Measurements from ENCODE around the gene LRMDA.

LRMDA gene

DNA sequence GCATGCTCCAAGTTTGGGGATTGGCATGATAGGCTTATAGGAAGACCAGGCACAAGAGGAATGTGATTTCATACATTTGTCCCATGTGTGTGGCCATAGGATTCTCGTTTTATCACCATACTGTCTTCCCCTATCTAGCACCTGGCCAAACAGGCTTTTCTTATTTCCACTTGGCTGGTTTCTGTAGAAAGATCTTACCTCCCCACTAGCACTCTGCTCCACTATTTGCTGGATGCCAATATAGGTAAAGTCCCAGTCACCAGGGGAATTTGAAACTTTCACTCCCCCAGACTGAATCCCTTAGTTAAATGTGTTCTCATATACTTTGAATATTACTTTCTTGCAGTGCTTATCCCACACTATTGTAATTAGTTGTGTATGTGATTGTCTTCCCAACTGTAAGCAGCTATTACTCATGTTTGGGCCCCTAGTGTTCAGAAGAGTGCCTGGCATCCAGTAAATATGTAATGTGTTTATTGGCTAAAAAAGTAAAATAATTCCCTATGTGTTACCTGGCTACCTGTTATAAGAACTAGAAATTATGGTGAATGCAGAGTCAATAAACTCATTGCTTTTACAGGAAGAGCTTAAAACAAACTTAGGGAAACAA is 109.0 kb downstream of the LRMDA start:
- Histone ChIP-seq H3K4me1 (no peaks in the 10 kb centered on the region), H3K27ac (no peak overlapping the region), H3K79me2 (no peaks in the 10 kb centered on the region), H3K36me3 (ENCODE audit: control insufficient read depth, insufficient read depth, low read length) (no peaks in the 10 kb centered on the region), H3K9me3 (ENCODE audit: control insufficient read depth, low read length) (no peaks in the 10 kb centered on the region), H3K4me3 (ENCODE audit: low read depth, low read length) (no peak overlapping the region), H3K9ac (no peak overlapping the region), H3K4me2 (ENCODE audit: low read length) (no peak overlapping the region), H2AFZ (no peak overlapping the region), H3K27me3 (ENCODE audit: control insufficient read depth, insufficient read depth, low read length) (no peaks in the 10 kb centered on the region)
- no peak for TF ChIP-seq CTCF (IDR thresholded peaks at IDR 0.05)

- H3K27me3 ChIP-seq (ENCODE audit: control insufficient read depth, insufficient read depth, low read length), result no peaks in the 10 kb centered on the region
- no peak overlapping the region for H3K4me2 ChIP-seq (ENCODE audit: low read length)
- no peaks in the 10 kb centered on the region for H3K9me3 ChIP-seq (ENCODE audit: control insufficient read depth, low read length)
- TF ChIP-seq CTCF (IDR thresholded peaks at IDR 0.05), result no peak
- H2AFZ ChIP-seq, result no peak overlapping the region
- no peaks in the 10 kb centered on the region for H3K36me3 ChIP-seq (ENCODE audit: control insufficient read depth, insufficient read depth, low read length)
- H3K79me2 ChIP-seq, result no peaks in the 10 kb centered on the region
- H3K4me3 ChIP-seq (ENCODE audit: low read depth, low read length), result no peak overlapping the region
- H3K4me1 ChIP-seq, result no peaks in the 10 kb centered on the region
- no peak overlapping the region for H3K9ac ChIP-seq
- H3K27ac ChIP-seq, result no peak overlapping the region
Measured at GRCh38 chr10:75540981-75541380, 109.6 kb downstream of the LRMDA start.

DNA sequence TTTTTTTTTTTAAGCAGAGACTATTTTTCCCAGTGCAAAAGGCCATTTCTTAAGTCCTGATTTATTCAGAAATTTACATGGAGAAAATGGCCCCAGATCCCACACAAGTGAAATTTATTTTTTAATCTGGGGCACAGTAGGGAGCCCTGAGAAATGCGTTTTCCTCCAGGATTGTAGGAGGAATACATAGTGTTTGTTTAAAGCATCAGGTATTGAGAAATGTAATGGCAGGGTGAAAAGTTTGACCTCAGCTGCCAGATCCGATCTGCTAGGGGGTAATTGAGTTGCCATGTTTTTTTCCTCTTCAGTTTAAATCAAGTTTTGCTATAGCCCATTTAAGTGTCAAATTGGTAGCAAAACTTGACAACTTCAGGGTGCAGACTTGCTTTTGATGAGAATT is 110.0 kb downstream of the LRMDA start:
- Histone ChIP-seq H3K4me2 (ENCODE audit: low read length) (no peak overlapping the region), H3K4me3 (ENCODE audit: low read depth, low read length) (no peak overlapping the region), H2AFZ (no peak overlapping the region), H3K79me2 (no peaks in the 10 kb centered on the region), H3K36me3 (ENCODE audit: control insufficient read depth, insufficient read depth, low read length) (no peaks in the 10 kb centered on the region), H3K9me3 (ENCODE audit: control insufficient read depth, low read length) (no peaks in the 10 kb centered on the region), H3K27me3 (ENCODE audit: control insufficient read depth, insufficient read depth, low read length) (no peaks in the 10 kb centered on the region), H3K27ac (no peak overlapping the region), H3K9ac (no peak overlapping the region), H3K4me1 (no peaks in the 10 kb centered on the region)
- no peak for TF ChIP-seq CTCF (IDR thresholded peaks at IDR 0.05)

DNA sequence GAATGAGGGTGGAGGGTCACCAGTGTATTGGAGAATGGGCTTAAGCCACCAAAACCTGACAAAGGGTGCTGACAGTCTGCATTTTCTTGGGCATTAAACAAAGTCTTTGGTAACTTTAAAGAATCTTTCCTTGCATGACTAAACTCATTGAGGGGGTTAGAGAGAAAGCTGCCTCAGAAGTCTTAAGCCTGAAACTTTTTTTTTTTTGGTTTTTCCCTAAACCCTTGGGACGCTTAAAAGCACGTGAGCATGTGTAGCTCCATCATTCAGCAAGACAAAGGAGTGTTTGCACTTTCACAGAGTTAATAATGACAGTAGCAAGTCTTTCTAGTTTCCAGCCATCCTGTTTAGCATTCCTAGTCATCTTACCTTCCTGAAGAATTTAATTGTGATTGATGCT is 110.7 kb downstream of the LRMDA start:
- Histone ChIP-seq H3K36me3 (ENCODE audit: control insufficient read depth, insufficient read depth, low read length) (no peaks in the 10 kb centered on the region), H3K4me1 (no peaks in the 10 kb centered on the region), H3K9me3 (ENCODE audit: control insufficient read depth, low read length) (no peaks in the 10 kb centered on the region), H3K4me3 (ENCODE audit: low read depth, low read length) (no peak overlapping the region), H3K79me2 (no peaks in the 10 kb centered on the region), H3K9ac (no peak overlapping the region), H3K27ac (no peak overlapping the region), H3K27me3 (ENCODE audit: control insufficient read depth, insufficient read depth, low read length) (no peaks in the 10 kb centered on the region), H2AFZ (no peak overlapping the region), H3K4me2 (ENCODE audit: low read length) (no peak overlapping the region)
- no peak for TF ChIP-seq CTCF (IDR thresholded peaks at IDR 0.05)

- no peak overlapping the region for H3K4me3 ChIP-seq (ENCODE audit: low read depth, low read length)
- no peaks in the 10 kb centered on the region for H3K9me3 ChIP-seq (ENCODE audit: control insufficient read depth, low read length)
- H2AFZ ChIP-seq, result no peak overlapping the region
- no peak overlapping the region for H3K4me2 ChIP-seq (ENCODE audit: low read length)
- H3K79me2 ChIP-seq, result no peaks in the 10 kb centered on the region
- H3K4me1 ChIP-seq, result no peaks in the 10 kb centered on the region
- no peak for TF ChIP-seq CTCF (IDR thresholded peaks at IDR 0.05)
- no peak overlapping the region for H3K27ac ChIP-seq
- no peaks in the 10 kb centered on the region for H3K27me3 ChIP-seq (ENCODE audit: control insufficient read depth, insufficient read depth, low read length)
- no peaks in the 10 kb centered on the region for H3K36me3 ChIP-seq (ENCODE audit: control insufficient read depth, insufficient read depth, low read length)
- H3K9ac ChIP-seq, result no peak overlapping the region
Measured at GRCh38 chr10:75542906-75543305, 111.5 kb downstream of the LRMDA start.

Measured in parathyroid adenoma (tissue), 2 donors.